ENCODE measurements around the gene PTPRE. TPM values are rescaled to one million over a fixed set of nuclear protein-coding genes. Genes with fewer than 3 reads are reported as not detected.

The PTPRE gene
- total RNA-seq, 1 experiment from 2014 or later = 7.9 TPM

GRCh38 chr10:128083191-128083895 lies 176.4 kb downstream of the PTPRE start:
- POLR2A ChIA-PET (ENCODE audit: unreplicated experiment) = interaction anchor here (0.7 kb wide), 1 partner anchor 318 kb away, joined by 4 read pairs; no protein-coding TSS in a partner anchor

GRCh38 chr10:128084364-128084763 lies 177.5 kb downstream of the PTPRE start:
- DNase-seq = no peak
- ChIA-PET POLR2A (ENCODE audit: unreplicated experiment) (no interaction called here), CTCF (no interaction called here)
- H3K79me2 ChIP-seq (ENCODE audit: low read depth) = no peaks in the 10 kb centered on the region
- H3K4me3 ChIP-seq = no peak overlapping the region
- no peaks in the 10 kb centered on the region for H3K36me3 ChIP-seq (ENCODE audit: low read depth)
- no peaks in the 10 kb centered on the region for H3F3A ChIP-seq (ENCODE audit: insufficient read depth, low read depth)
- H3K27ac ChIP-seq = no peak overlapping the region
- no peak for TF ChIP-seq EZH2 (IDR thresholded peaks at IDR 0.05; ENCODE audit: low read depth)
- TF ChIP-seq CTCF (conservative IDR thresholded peaks at IDR 0.05) = no peak
- no peak overlapping the region for H2AFZ ChIP-seq
- no peak overlapping the region for H3K4me2 ChIP-seq
- H3K9me3 ChIP-seq (ENCODE audit: insufficient read depth, low read depth) = no peaks in the 10 kb centered on the region
- H3K27me3 ChIP-seq (ENCODE audit: insufficient read depth, low read depth) = no peaks in the 10 kb centered on the region
- no peaks in the 10 kb centered on the region for H3K9me2 ChIP-seq (ENCODE audit: insufficient read depth)
- H4K20me1 ChIP-seq (ENCODE audit: insufficient read depth) = no peaks in the 10 kb centered on the region
- H3K4me1 ChIP-seq (replicated peaks; ENCODE audit: insufficient read depth) = no peaks in the 10 kb centered on the region
- BruUV-seq (replicated peaks) = no TSS peak
- intact Hi-C loops (cut with micrococcal nuclease; ENCODE audit: unreplicated experiment) = no loop called here

More at GRCh38 chr10:128083191-128083895, 176.4 kb downstream of the PTPRE start:
- no peaks in the 10 kb centered on the region for H3F3A ChIP-seq (ENCODE audit: insufficient read depth, low read depth)
- CTCF ChIA-PET = no interaction called here
- no peaks in the 10 kb centered on the region for H3K79me2 ChIP-seq (ENCODE audit: low read depth)
- no TSS peak for BruUV-seq (replicated peaks)
- no peak overlapping the region for H2AFZ ChIP-seq
- no peaks in the 10 kb centered on the region for H3K4me1 ChIP-seq (replicated peaks; ENCODE audit: insufficient read depth)
- H3K9me2 ChIP-seq (ENCODE audit: insufficient read depth) = no peaks in the 10 kb centered on the region
- TF ChIP-seq EZH2 (IDR thresholded peaks at IDR 0.05; ENCODE audit: low read depth) (no peak), CTCF (conservative IDR thresholded peaks at IDR 0.05) (no peak)
- no peaks in the 10 kb centered on the region for H3K9me3 ChIP-seq (ENCODE audit: insufficient read depth, low read depth)
- H3K4me3 ChIP-seq = no peak overlapping the region
- no peaks in the 10 kb centered on the region for H3K27me3 ChIP-seq (ENCODE audit: insufficient read depth, low read depth)
- no peak overlapping the region for H3K27ac ChIP-seq
- no peak for DNase-seq
- H3K36me3 ChIP-seq (ENCODE audit: low read depth) = no peaks in the 10 kb centered on the region
- intact Hi-C loops (cut with micrococcal nuclease; ENCODE audit: unreplicated experiment) = no loop called here
- H4K20me1 ChIP-seq (ENCODE audit: insufficient read depth) = no peaks in the 10 kb centered on the region
- no peak overlapping the region for H3K4me2 ChIP-seq

- Histone ChIP-seq H3K79me2 (ENCODE audit: low read depth) (no peaks in the 10 kb centered on the region), H3K9me2 (ENCODE audit: insufficient read depth) (no peaks in the 10 kb centered on the region), H4K20me1 (ENCODE audit: insufficient read depth) (no peaks in the 10 kb centered on the region), H3F3A (ENCODE audit: insufficient read depth, low read depth) (no peaks in the 10 kb centered on the region), H3K9me3 (ENCODE audit: insufficient read depth, low read depth) (no peaks in the 10 kb centered on the region), H3K4me2 (no peak overlapping the region), H3K27ac (no peak overlapping the region), H3K4me1 (replicated peaks; ENCODE audit: insufficient read depth) (no peaks in the 10 kb centered on the region), H2AFZ (no peak overlapping the region), H3K27me3 (ENCODE audit: insufficient read depth, low read depth) (no peaks in the 10 kb centered on the region), H3K36me3 (ENCODE audit: low read depth) (no peaks in the 10 kb centered on the region), H3K4me3 (no peak overlapping the region)
- ChIA-PET CTCF (no interaction called here), POLR2A (ENCODE audit: unreplicated experiment) (no interaction called here)
- intact Hi-C loops (cut with micrococcal nuclease; ENCODE audit: unreplicated experiment) = no loop called here
- no peak for TF ChIP-seq EZH2 (IDR thresholded peaks at IDR 0.05; ENCODE audit: low read depth)
- no peak for TF ChIP-seq CTCF (conservative IDR thresholded peaks at IDR 0.05)
- BruUV-seq (replicated peaks) = no TSS peak
- DNase-seq = no peak
Measured at GRCh38 chr10:128084991-128085390, 178.1 kb downstream of the PTPRE start.
